GM12878 (cell line): ENCODE measurements around the gene SELENBP1. TPM values are rescaled to one million over a fixed set of nuclear protein-coding genes. Genes with fewer than 3 reads are reported as not detected.

Source experiments
- ATAC-seq: fragments of 200-7000 bp; cut with Tn5 transposase; 3 replicates; pipeline ENCODE4 v1.9.1; 2020; ENCODE audit warnings: mild to moderate bottlenecking, moderate library complexity
- BruUV-seq: library from RNA; stranded (reverse); fragments of 400-500 nt; replicated peaks from 2 replicates; lab custom pipeline; 2021; lab: Mats Ljungman, UMichigan
- CTCF ChIA-PET: fragments of 300-600 bp; sonication (Branson Sonifier 250); formaldehyde crosslinking; extraction: SDS; loops from one replicate; lab custom pipeline; 2021; ENCODE audit warnings: inconsistent platforms; lab: Yijun Ruan, JAX
- POLR2A ChIA-PET: fragments of 350-600 bp; formaldehyde crosslinking; extraction: SDS; loops from one replicate; lab custom pipeline; 2021; ENCODE audit warnings: inconsistent platforms; lab: Charles Lee
- RAD21 ChIA-PET: fragments of 300-600 bp; sonication (Branson Sonifier 250); formaldehyde crosslinking; loops from one replicate; lab custom pipeline; 2023; ENCODE audit warnings: antibody characterized with exemption; ENCODE audit not compliant: unreplicated experiment; lab: Charles Lee
- SMC1A ChIA-PET: fragments of 300-600 bp; sonication (Branson Sonifier 250); formaldehyde crosslinking; loops from one replicate; lab custom pipeline; 2023; ENCODE audit not compliant: unreplicated experiment, uncharacterized antibody; lab: Charles Lee
- DNase-seq: peaks from one replicate; pipeline ENCODE4 v3.0.0-alpha.2; 2011; ENCODE audit warnings: low read depth, low spot score
- FAIRE-seq: peaks from 3 replicates; lab custom pipeline; 2011; peaks lifted over from hg19 to GRCh38; lab: Jason Lieb, UNC
- H2AFZ ChIP-seq: 2 replicates; pipeline ENCODE4 v1.6.0; 2011; ENCODE audit warnings: low read depth, low read length, control low read depth; ENCODE audit not compliant: control insufficient read depth
- H3K27ac ChIP-seq: 2 replicates; pipeline ENCODE4 v1.5.1; 2011; ENCODE audit warnings: control low read depth; ENCODE audit not compliant: control insufficient read depth, insufficient read depth
- H3K27me3 ChIP-seq, 2 experiments: replicated peaks in 1 of 2; 2 replicates each; pipeline versions ENCODE4 v1.6.0 to v1.6.1; 2011; ENCODE audit warnings: low read length in 1 of 2; ENCODE audit not compliant: control insufficient read depth in 2 of 2, insufficient read depth in 2 of 2
- H3K36me3 ChIP-seq, 2 experiments: 2 replicates each; pipeline ENCODE4 v1.5.1; 2011; ENCODE audit warnings: low read length in 1 of 2; ENCODE audit not compliant: control insufficient read depth in 2 of 2, insufficient read depth in 2 of 2
- H3K4me1 ChIP-seq: 2 replicates; pipeline ENCODE4 v1.6.1; 2011; ENCODE audit warnings: mild to moderate bottlenecking, low read length, moderate library complexity, mixed read lengths; ENCODE audit not compliant: control insufficient read depth, insufficient read depth
- H3K4me2 ChIP-seq: 2 replicates; pipeline ENCODE4 v1.6.0; 2011; ENCODE audit warnings: control low read depth; ENCODE audit not compliant: control insufficient read depth, insufficient read depth
- H3K4me3 ChIP-seq: fragments of 200-600 bp; sonication (generic); 2 replicates; pipeline ENCODE4 v1.5.1; 2016
- H3K79me2 ChIP-seq: 2 replicates; pipeline ENCODE4 v1.6.0; 2011; ENCODE audit warnings: low read length; ENCODE audit not compliant: control insufficient read depth, insufficient read depth
- H3K9ac ChIP-seq: 2 replicates; pipeline ENCODE4 v1.8.0; 2011; ENCODE audit warnings: low read length, control low read depth, mixed read lengths; ENCODE audit not compliant: control insufficient read depth, insufficient read depth
- H3K9me3 ChIP-seq: replicated peaks from 3 replicates; pipeline ENCODE4 v1.5.1; 2011; ENCODE audit warnings: mild to moderate bottlenecking, low read length; ENCODE audit not compliant: control insufficient read depth, insufficient read depth
- H4K20me1 ChIP-seq: 2 replicates; pipeline ENCODE4 v1.6.0; 2011; ENCODE audit not compliant: control insufficient read depth, insufficient read depth
- CUX1 ChIP-seq: IDR thresholded peaks from 2 replicates; pipeline ENCODE4 v1.6.1; 2012; ENCODE audit warnings: improper control_type of control experiment, low read depth, low read length; ENCODE audit not compliant: insufficient replicate concordance
- POLR2A ChIP-seq: IDR thresholded peaks from 2 replicates; pipeline ENCODE4 v1.6.1; 2011; ENCODE audit warnings: low read depth, mild to moderate bottlenecking, low read length
- POU2F2 ChIP-seq: IDR thresholded peaks from 3 replicates; pipeline ENCODE4 v1.6.1; 2011; ENCODE audit warnings: low read depth, mild to moderate bottlenecking, low read length, borderline replicate concordance
- WGBS: methylation state at CpG from one replicate; pipeline ENCODE4 v1.1.6; 2016; ENCODE audit warnings: low lambda C conversion rate; ENCODE audit not compliant: insufficient replicate concordance, insufficient coverage; ENCODE audit errors: missing lambda C conversion rate; 5-methylcytosine and 5-hydroxymethylcytosine counted together
- in situ Hi-C: fragments of 300-500 bp; cut with MboI; formaldehyde crosslinking; loops from 9 replicates; pipeline ENCODE4 v1.14.3; 2018; ENCODE audit warnings: mixed read lengths
- intact Hi-C: fragments of 100-400 bp; cut with micrococcal nuclease; formaldehyde crosslinking; loops from one replicate; pipeline ENCODE4 v1.14.2; 2022; ENCODE audit not compliant: unreplicated experiment
- polyA plus RNA-seq, 11 experiments: library from polyadenylated mRNA; depleted of rRNA in 4 of 11; unstranded in 6 of 11; stranded (reverse) in 5 of 11; fragments of >200 nt; fragmentation: Nextera tagmentation in 4 of 11; fragmentation: Illumina TruSeq in 1 of 11; extraction: Ambion mirVana in 4 of 11; extraction: Trizol in 1 of 11; gene quantifications; 1 replicate in 1 of 11; 2 replicates in 10 of 11; pipeline versions ENCODE4 v1.2.1 to v1.2.3, GENCODE V29; 2011 to 2016; ENCODE audit warnings: inconsistent platforms in 2 of 11, missing spikeins in 2 of 11, low read depth in 1 of 11
- total RNA-seq, 4 experiments: library from RNA; depleted of rRNA in 3 of 4; stranded (reverse); fragments of >200 nt in 3 of 4; fragmentation: Illumina TruSeq in 1 of 4; extraction: Trizol in 1 of 4; gene quantifications; 2 replicates each; pipeline versions ENCODE4 v1.2.1 to v1.2.3, GENCODE V29; 2013 to 2021
- TF ChIP-seq, protein P1 (sequence below): fragments of 450-650 bp; IDR thresholded peaks from 2 replicates; pipeline ENCODE4 v1.6.1; 2016; ENCODE audit warnings: mild to moderate bottlenecking

Gene SELENBP1
- total and polyA plus RNA-seq, 10 of the 15 experiments (the other 5 are each of a cell fraction or from before 2014, with no cell fraction given): 0.41 TPM; not detected in 9

DNA sequence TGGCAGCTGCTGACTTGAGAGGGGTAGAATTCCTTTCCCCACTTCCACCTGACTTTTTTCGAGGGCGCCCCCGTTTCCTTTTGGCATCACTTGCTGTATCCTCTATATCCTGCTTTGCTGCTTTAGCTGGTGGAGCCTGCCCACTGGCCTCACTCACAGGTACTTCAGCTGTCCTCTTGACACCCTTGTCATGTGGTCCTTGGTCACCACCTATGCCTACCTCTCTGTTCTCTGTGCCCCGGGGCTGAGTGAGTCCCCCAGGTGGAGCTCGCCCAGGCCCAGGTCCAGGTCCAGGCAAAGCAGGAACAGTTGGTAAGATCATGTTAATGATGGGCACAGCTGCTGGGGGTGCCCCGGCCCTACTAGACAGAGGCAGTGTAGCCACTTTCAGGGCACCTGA is 29.9 kb downstream of the SELENBP1 start:
- CTCF ChIA-PET: interaction anchor here (0.8 to 8.9 kb wide), 4 partner anchors 16 to 53 kb away, joined by 3 to 164 read pairs (median 30); partner anchors contain the start of gene PI4KB
- RAD21 ChIA-PET: interaction anchor here (1.0 to 2.0 kb wide), 2 partner anchors 42 to 59 kb away, joined by 3 to 6 read pairs; no protein-coding TSS in a partner anchor
- SMC1A ChIA-PET: interaction anchor here (0.8 to 5.4 kb wide), 3 partner anchors 11 to 42 kb away, joined by 3 to 82 read pairs (median 3); partner anchors contain the start of gene PI4KB
- Histone ChIP-seq H3K27ac (no peak overlapping the region), H3K27me3 (no peaks in the 10 kb centered on the region), H3K4me2 (no peak overlapping the region), H3K36me3 (peaks cover 14 to 19% of the 10 kb centered on the region in 2 experiments), H3K4me1 (no peaks in the 10 kb centered on the region; the same call in 1 of the 2 replicates), H4K20me1 (no peaks in the 10 kb centered on the region), H3K79me2 (peaks cover 23% of the 10 kb centered on the region), H3K9me3 (no peaks in the 10 kb centered on the region), H3K4me3 (no peak overlapping the region), H3K9ac (no peak overlapping the region), H2AFZ (no peak overlapping the region)
- POLR2A ChIA-PET: interaction anchor here (1.2 to 10.9 kb wide), 2 partner anchors 17 to 57 kb away, joined by 7 to 110 read pairs; partner anchors contain the start of genes PI4KB and PSMB4
- DNase-seq (no peak), ATAC-seq (no peak), FAIRE-seq (no peak)
- in situ Hi-C loops (loop anchor here (5.0 kb wide), 1 partner anchor 150 kb away; the partner anchor contains the start of gene VPS72), intact Hi-C loops (no loop called here)
- no TSS peak for BruUV-seq
- TF ChIP-seq POLR2A: 0 out of 2 replicates have a peak, but pooled peaks have one; percentile 15
- TF ChIP-seq, protein P1, sequence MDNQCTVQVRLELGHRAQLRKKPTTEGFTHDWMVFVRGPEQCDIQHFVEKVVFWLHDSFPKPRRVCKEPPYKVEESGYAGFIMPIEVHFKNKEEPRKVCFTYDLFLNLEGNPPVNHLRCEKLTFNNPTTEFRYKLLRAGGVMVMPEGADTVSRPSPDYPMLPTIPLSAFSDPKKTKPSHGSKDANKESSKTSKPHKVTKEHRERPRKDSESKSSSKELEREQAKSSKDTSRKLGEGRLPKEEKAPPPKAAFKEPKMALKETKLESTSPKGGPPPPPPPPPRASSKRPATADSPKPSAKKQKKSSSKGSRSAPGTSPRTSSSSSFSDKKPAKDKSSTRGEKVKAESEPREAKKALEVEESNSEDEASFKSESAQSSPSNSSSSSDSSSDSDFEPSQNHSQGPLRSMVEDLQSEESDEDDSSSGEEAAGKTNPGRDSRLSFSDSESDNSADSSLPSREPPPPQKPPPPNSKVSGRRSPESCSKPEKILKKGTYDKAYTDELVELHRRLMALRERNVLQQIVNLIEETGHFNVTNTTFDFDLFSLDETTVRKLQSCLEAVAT: no peak
- TF ChIP-seq POU2F2: no peak
- no peak for TF ChIP-seq CUX1
- WGBS: 90% methylated on average over 6 of the region's 6 CpGs
